Smooth muscle cell (in vitro differentiated cells): ENCODE results near the gene SYT5. TPM values are rescaled to one million over a fixed set of nuclear protein-coding genes. Genes with fewer than 3 reads are reported as not detected.

Experiments
- DNase-seq: peaks from one replicate; lab custom pipeline; 2025; ENCODE audit not compliant: unreplicated experiment; lab: John Stamatoyannopoulos, UW
- H2AFZ ChIP-seq: fragments of 200-600 bp; sonication (generic); 2 replicates; pipeline ENCODE4 v1.6.0; 2016; ENCODE audit warnings: antibody characterized with exemption, low read depth, mild to moderate bottlenecking
- H3F3A ChIP-seq: fragments of 200-600 bp; sonication (generic); 2 replicates; pipeline ENCODE4 v1.6.0; 2017; ENCODE audit warnings: antibody characterized with exemption, low read depth
- H3K27ac ChIP-seq: fragments of 200-600 bp; sonication (generic); 2 replicates; pipeline ENCODE4 v1.5.1; 2016; ENCODE audit warnings: low read depth, mild to moderate bottlenecking
- H3K27me3 ChIP-seq: fragments of 200-600 bp; sonication (generic); 2 replicates; pipeline ENCODE4 v1.6.1; 2016; ENCODE audit warnings: low read depth, mild to moderate bottlenecking
- H3K36me3 ChIP-seq: fragments of 200-600 bp; sonication (generic); 2 replicates; pipeline ENCODE4 v1.5.1; 2016; ENCODE audit warnings: low read depth
- H3K4me1 ChIP-seq: fragments of 200-600 bp; sonication (generic); 2 replicates; pipeline ENCODE4 v1.5.1; 2016; ENCODE audit warnings: low read depth
- H3K4me2 ChIP-seq: fragments of 200-600 bp; sonication (generic); 2 replicates; pipeline ENCODE4 v1.6.0; 2016; ENCODE audit warnings: mild to moderate bottlenecking
- H3K4me3 ChIP-seq: fragments of 200-600 bp; sonication (generic); 2 replicates; pipeline ENCODE4 v1.5.1; 2016; ENCODE audit warnings: mild to moderate bottlenecking
- H3K79me2 ChIP-seq: fragments of 200-600 bp; sonication (generic); 2 replicates; pipeline ENCODE4 v1.6.0; 2016; ENCODE audit warnings: low read depth, mild to moderate bottlenecking
- H3K9ac ChIP-seq: fragments of 200-600 bp; sonication (generic); 2 replicates; pipeline ENCODE4 v1.6.0; 2016; ENCODE audit warnings: low read depth
- H3K9me3 ChIP-seq: fragments of 200-600 bp; sonication (generic); replicated peaks from 2 replicates; pipeline ENCODE4 v1.5.1; 2016; ENCODE audit warnings: low read depth
- H4K20me1 ChIP-seq: fragments of 200-600 bp; sonication (generic); 2 replicates; pipeline ENCODE4 v1.6.0; 2016; ENCODE audit warnings: low read depth
- CTCF ChIP-seq: fragments of 200-600 bp; sonication (generic); IDR thresholded peaks from 2 replicates; pipeline ENCODE4 v1.5.1; 2017; ENCODE audit warnings: borderline replicate concordance, mild to moderate bottlenecking, antibody characterized with exemption; ENCODE audit not compliant: insufficient read depth, poor library complexity, severe bottlenecking
- WGBS: methylation state at CpG from one replicate; pipeline ENCODE4 v1.1.7; 2016; ENCODE audit warnings: low lambda C conversion rate; 5-methylcytosine and 5-hydroxymethylcytosine counted together
- polyA plus RNA-seq: library from polyadenylated mRNA; unstranded; fragments of >200 nt; fragmentation: Nextera tagmentation; extraction: Ambion mirVana; gene quantifications from 2 replicates; pipeline ENCODE4 v1.2.1, GENCODE V29; 2016
- total RNA-seq: library from RNA; depleted of rRNA; stranded (reverse); fragments of >200 nt; gene quantifications from 2 replicates; pipeline ENCODE4 v1.2.3, GENCODE V29; 2014

The SYT5 gene
- total RNA-seq (not detected in 2 replicates), polyA plus RNA-seq (0.17 TPM in 1 of 2 replicates, not detected in the other)

DNA sequence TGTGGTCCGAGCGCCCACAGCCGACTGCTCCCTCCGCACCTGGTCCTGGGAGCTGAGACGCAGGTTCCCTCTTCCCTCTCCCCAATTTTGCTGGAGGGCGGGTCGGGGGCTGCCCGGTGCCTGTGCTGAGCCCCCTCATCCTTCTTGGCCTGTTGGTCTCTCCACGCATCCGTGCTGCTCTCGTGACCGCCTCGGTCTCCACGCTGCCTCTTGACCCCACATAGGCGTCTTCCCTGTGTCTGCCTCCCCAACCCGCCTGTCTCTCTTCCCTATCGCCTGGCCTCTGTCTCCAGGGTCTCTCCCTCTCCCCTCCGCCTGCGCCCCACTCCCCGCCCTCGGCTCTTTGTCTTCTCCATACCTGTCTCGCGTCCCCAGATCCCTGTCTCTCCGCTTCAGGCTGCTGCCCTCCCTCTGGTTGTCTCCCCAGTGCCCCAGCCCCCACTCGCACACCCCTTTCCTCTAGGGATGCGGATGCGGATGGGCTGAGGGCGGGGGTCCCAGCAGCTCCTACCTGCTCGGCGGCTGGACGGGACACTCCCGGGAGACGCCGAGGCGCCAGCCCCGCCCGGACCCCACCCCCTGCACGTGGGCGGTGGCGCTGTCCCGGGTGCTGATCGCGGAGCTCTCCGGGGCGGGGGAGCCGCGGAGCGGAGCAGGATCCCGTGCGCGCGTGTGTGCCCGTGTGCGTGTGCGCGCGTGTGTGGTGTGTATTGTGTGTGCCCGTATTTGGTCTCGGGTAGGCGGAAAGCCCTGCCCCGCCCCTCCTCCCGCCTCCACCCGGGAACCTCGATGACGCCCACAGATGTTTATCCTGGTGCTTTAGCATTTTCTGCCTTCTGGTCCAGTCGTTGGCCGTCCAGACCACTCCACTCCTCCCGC, at the start of gene SYT5:
Gene SYT5, minus strand, starts transcription at position 684 of the 879 bp plus-strand sequence. CDS start 1,248 bp downstream, outside the sequence.
- Histone ChIP-seq H3F3A (no peaks in the 10 kb centered on the region), H3K9ac (peak within 1 kb of the TSS; percentile 11), H3K27ac (no peak within 1 kb of the TSS), H4K20me1 (no peaks in the 10 kb centered on the region), H3K4me2 (peak within 1 kb of the TSS; percentile 93), H3K4me1 (no peaks in the 10 kb centered on the region), H3K9me3 (no peaks in the 10 kb centered on the region), H2AFZ (no peak within 1 kb of the TSS), H3K27me3 (peaks cover 53% of the 10 kb centered on the region), H3K4me3 (peak within 1 kb of the TSS; percentile 56), H3K36me3 (no peaks in the 10 kb centered on the region), H3K79me2 (no peaks in the 10 kb centered on the region)
- DNase-seq: peak; percentile 18
- TF ChIP-seq CTCF: no peak
- WGBS: 4% methylated on average over 49 of the region's 68 CpGs

- DNase-seq: no peak
- WGBS: 95% methylated on average over 13 of the region's 17 CpGs
Observed at GRCh38 chr19:55229789-55230182, 49.7 kb upstream of the SYT5 start.

DNA sequence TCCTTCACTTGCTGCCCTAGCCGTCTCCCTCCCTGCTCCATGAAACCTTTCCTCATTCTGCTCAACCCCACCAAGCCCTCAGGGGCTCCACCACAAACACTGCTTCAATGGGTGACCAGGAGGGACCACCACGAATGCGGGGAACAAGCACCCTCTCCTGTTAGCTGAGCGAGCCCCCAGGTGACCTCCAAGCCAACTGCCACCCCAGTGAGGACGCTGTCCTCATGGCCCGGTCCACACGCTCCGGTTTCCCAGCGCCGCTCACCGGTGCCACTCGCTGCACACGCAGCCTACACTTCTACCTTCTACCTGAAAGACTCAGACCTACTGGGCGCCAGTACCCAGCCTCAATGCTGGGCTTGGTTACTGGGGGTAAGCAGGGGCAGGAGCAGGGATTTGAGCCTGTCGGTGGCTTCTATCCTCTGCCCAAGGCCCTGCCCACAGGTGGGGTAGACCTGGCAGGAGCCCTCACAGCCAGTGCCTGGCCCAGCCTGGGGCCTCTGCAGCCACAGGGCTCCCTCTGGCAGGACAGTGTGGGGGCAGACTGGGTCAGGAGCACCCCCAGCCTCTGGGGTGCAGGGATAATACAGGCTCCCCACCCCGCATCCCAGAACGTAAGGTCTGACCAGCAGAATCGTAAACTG, 49.2 kb upstream of the SYT5 start:
- WGBS: 98% methylated on average over 18 of the region's 18 CpGs
- no peaks in the 10 kb centered on the region for H3K36me3 ChIP-seq
- H3K79me2 ChIP-seq: no peaks in the 10 kb centered on the region
- H3K9me3 ChIP-seq: no peaks in the 10 kb centered on the region
- H3F3A ChIP-seq: no peaks in the 10 kb centered on the region
- peaks cover 35% of the 10 kb centered on the region for H4K20me1 ChIP-seq
- DNase-seq: no peak
- no peaks in the 10 kb centered on the region for H3K27me3 ChIP-seq
- no peak overlapping the region for H3K27ac ChIP-seq
- no peaks in the 10 kb centered on the region for H3K4me1 ChIP-seq
- no peak for TF ChIP-seq CTCF
- H3K4me3 ChIP-seq: no peak overlapping the region
- H3K9ac ChIP-seq: no peak overlapping the region
- H3K4me2 ChIP-seq: no peak overlapping the region
- no peak overlapping the region for H2AFZ ChIP-seq

More at GRCh38 chr19:55229789-55230182, 49.7 kb upstream of the SYT5 start:
- H3K27ac ChIP-seq: no peak overlapping the region
- H3K4me2 ChIP-seq: no peak overlapping the region
- H3K9ac ChIP-seq: no peak overlapping the region
- H3K79me2 ChIP-seq: no peaks in the 10 kb centered on the region
- no peak overlapping the region for H3K4me3 ChIP-seq
- no peaks in the 10 kb centered on the region for H3K4me1 ChIP-seq
- H4K20me1 ChIP-seq: peaks cover 40% of the 10 kb centered on the region
- no peaks in the 10 kb centered on the region for H3F3A ChIP-seq
- TF ChIP-seq CTCF: no peak
- no peaks in the 10 kb centered on the region for H3K9me3 ChIP-seq
- H2AFZ ChIP-seq: no peak overlapping the region
- no peaks in the 10 kb centered on the region for H3K36me3 ChIP-seq
- no peaks in the 10 kb centered on the region for H3K27me3 ChIP-seq
